Posterior cingulate gyrus (tissue), 11 donors: ENCODE results near the gene LTB4R2.

Experiments
- DNase-seq, 10 donors: peaks; one replicate each; pipeline versions ENCODE4 v3.0.0 to v3.0.0-alpha.2; 2020 to 2021; ENCODE audit warnings: mixed read lengths in 3 of 10
- intact Hi-C: fragments of 100-400 bp; cut with DNase I; formaldehyde crosslinking; loops from one replicate; pipeline ENCODE4 v1.15.1; 2023

The LTB4R2 gene, protein sequence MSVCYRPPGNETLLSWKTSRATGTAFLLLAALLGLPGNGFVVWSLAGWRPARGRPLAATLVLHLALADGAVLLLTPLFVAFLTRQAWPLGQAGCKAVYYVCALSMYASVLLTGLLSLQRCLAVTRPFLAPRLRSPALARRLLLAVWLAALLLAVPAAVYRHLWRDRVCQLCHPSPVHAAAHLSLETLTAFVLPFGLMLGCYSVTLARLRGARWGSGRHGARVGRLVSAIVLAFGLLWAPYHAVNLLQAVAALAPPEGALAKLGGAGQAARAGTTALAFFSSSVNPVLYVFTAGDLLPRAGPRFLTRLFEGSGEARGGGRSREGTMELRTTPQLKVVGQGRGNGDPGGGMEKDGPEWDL

GRCh38 chr14:24309538-24310264 lies at the start of gene LTB4R2:
LTB4R2 (plus strand) TSS chr14:24310140; CDS start chr14:24310665, 525 bp downstream.
- peak in 1 of 10 donors; percentile 62 for DNase-seq
- intact Hi-C loops: no loop called here

DNA sequence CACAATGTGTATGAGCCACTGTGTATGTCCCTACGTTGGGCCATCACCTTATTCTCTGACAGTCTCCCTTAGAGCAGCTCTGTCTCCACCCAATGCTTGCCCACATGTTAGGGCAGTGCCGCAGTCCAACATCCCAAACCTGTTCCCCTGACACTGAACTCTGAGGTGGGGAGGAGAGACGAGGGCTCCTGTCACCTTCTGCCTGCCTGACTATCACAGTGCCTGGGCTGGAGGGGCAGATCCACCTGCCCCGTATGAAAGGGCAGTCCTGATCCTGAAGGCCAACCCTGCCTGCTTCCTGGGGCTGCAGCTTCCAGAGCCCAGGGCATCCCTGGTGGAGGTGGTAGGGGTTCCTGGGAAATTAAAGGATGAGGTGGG lies 49.2 kb upstream of the LTB4R2 start:
- DNase-seq: peak in 3 of 10 donors; percentile 9 to 66 (median 23)
- intact Hi-C loops: no loop called here

- intact Hi-C loops: no loop called here
- DNase-seq: peak in 3 of 10 donors; percentile 26 to 63 (median 35)
These were observed 48.5 kb upstream of the LTB4R2 start for GRCh38 chr14:24261256-24261968.

DNA sequence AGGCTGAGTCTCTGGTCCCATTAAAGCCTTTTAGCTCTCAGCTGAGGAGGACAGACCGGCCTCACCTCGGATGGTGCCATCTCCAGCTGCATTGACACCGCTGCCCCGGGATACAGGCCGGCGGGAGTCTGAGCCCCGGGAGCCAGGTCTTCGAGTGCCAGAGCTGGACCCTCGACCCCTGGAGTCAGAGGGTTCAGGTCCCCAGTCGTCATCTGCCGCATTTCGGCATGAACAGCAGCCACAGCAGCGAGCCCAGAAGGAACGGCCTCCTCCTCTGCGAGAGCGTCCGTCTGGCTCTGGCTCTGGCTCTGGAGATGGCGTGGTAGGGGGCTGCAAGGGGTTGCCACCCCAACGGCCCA lies 48.0 kb upstream of the LTB4R2 start:
- DNase-seq: peak in 3 of 10 donors; percentile 64 to 78 (median 69)
- intact Hi-C loops: no loop called here

GRCh38 chr14:24262821-24263733 lies 46.9 kb upstream of the LTB4R2 start, which contains the start of gene TGM1:
TGM1 (minus strand) TSS chr14:24263177; CDS start chr14:24262352, 825 bp downstream.
- intact Hi-C loops: no loop called here
- DNase-seq: peak in 3 of 10 donors; percentile 50 to 82 (median 59)

DNA sequence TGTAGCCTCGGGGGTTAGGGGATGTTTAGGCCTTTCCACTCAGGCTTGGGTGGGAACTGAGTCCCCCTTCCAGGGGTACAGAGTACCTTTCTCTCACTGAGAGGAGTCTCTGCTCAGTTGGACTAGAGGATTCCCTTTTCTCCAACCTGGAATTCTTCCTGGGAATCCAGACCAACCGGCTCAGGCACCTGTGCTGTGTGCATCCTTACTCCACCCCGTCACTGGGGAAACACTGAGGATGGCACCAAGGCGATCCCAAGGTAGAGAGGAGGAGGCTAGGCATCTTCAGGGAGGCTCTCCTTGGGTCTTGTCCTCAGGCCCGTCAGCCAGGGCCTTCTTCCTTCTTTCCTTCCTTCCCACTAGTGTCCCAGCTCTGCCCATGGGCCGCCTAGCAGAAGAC lies 46.1 kb upstream of the LTB4R2 start:
- DNase-seq: peak in 1 of 10 donors; percentile 3
- intact Hi-C loops: no loop called here

DNA sequence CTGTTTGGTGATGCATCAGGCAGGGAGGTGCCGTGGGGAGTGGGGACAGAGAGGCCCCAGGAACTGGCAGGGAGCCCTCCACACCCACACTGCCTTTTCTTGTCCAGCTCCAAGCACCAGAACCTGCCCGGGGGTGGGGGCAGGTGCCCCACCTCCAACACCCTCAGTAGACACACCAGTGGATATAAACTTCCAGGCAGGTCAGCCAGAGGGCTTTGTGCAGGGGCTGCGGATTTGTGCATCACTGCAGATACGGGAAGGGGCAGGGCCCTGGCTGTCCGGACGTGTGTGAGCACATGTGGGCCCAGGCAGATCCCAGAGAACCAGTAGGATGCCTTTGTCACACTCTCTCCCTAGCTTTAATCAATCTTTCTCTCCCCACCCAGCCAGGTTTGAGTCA lies 45.6 kb upstream of the LTB4R2 start:
- intact Hi-C loops: no loop called here

DNA sequence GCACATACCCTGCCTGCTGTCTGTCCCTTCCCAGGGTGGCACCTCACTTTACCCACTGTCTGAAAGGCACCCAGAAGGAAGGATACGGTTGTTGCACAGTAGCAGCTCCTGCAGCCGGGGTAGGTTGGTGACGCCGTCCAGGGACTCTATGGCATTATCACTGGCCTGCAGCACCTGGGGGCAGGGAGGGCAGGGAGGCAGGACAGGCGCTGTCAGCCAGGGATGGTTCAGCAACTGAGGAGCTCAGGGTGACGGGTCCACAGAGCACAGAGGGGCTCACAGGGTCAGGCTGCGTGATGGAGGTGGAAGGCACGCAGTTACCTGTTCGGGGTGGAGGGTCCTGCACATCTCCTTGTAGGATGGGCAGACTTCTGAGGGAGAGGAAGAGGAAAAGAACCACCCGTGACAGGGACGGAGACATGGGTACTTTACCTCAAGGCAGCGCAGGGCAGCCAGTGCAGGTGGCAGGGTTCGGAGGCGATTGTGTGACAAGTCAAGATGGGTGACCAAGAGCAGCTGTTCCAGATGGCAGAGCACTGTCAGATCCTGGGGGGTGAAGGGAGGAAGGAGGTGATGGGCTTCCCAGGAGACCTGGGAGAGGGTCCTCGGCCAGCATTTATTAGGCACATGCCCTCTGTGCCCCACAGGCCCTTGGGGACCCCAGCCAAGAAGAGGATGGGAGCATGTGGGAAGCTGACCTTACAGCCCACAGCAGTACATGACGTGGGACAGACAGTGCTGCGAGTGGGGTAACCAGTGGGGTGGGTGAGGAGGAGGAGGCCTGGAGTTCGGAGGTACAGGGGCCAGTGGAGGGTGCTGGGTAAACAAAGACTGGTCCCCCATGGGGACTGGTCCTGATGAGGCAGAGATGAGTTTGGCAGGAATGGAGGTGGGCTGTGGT lies 43.3 kb upstream of the LTB4R2 start:
- peak in 2 of 10 donors; percentile 24 to 41 for DNase-seq
- intact Hi-C loops: no loop called here

More for the DNA sequence above, 45.6 kb upstream of the LTB4R2 start:
- peak in 2 of 10 donors; percentile 22 to 41 for DNase-seq

- intact Hi-C loops: no loop called here
These were observed 42.4 kb upstream of the LTB4R2 start for GRCh38 chr14:24267516-24267915.

GRCh38 chr14:24268225-24268624 lies 41.7 kb upstream of the LTB4R2 start:
- intact Hi-C loops: no loop called here
- peak in 2 of 10 donors; percentile 24 to 38 for DNase-seq

More at GRCh38 chr14:24267516-24267915, 42.4 kb upstream of the LTB4R2 start:
- peak in 2 of 10 donors; percentile 33 to 62 for DNase-seq

DNA sequence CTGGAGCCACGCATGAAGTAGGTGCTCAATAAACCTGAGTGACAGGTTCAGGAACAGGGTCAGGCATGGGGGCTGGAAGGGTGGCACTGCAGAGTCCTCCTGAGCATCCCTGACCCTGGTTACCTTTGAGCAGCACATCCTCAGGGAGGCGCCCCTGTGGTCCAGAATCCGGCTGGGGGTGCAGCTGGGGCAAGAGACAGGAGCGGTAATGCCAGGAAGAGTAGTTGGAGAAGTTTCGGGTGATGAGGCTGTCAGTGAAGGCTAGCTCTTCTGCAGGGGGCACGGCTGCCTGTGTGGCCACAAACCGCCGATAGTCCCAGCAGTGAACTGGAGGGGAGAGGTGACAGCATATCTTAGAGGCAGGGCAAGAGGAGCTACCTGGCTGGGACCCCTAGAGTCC lies 40.6 kb upstream of the LTB4R2 start:
- peak in 2 of 10 donors; percentile 23 to 44 for DNase-seq
- intact Hi-C loops: no loop called here

DNA sequence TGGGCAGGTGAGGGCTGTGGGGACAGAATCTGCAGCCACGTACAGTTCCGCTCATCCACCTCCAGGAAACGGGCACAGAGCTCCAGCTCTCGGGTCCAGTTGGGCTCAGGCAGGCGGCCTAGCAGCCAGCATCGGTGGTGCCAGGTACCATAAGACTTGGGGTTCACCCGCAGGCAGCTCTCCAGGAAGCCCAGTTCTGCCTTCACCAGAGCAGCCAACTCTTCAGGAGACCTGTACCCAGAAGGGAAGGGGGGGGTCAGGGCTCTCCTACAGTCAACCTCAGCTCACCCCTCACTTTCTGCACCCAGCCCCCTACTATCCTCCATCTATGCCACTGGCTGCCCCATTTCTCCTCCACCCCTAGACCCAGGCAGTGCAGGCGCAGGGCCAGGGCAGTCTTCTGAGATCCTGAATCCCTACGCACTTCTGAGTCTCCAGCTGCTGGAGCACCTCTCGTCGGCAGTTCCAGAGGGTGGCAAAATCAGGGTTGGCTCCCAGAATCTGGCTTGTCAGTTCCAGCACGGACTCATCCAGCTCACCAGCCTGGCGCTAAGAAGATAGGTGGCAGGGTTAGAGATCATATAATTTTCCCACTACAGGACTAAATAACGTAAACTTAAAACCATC lies 39.9 kb upstream of the LTB4R2 start:
- intact Hi-C loops: loop anchor here (2.0 kb wide), 1 partner anchor 27 kb away; the partner anchor contains the start of gene TINF2
- DNase-seq: peak in 2 of 10 donors; percentile 39 to 56

DNA sequence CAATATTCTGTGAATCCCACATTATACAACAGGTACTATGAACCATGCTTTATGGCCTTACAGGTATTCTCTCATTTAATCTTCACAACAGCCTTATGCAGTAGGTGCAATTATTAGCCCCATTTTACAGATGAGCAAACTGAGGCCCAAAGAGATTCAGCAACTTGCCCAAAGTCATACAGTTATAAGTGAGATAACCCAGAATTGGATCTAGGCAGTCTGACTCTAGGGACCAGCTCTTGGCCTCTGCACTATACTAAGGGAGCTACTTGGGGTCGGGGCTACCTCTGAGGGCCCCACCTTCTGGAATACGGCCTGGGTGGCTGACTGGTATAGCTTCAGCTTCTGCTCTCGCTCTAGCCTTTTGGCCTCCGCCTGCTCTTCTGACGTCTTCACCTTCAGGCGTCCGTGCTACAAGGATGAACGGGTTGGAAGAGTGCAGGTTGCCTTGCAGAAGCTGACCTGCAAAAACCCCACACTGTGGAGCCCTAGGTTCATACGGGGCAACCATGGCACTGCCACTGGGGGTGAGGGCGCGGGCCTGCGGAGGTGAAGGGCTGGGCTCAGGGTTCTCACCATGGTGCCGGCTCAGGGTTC lies 39.3 kb upstream of the LTB4R2 start:
- peak in 1 of 10 donors; percentile 66 for DNase-seq
- intact Hi-C loops: loop anchor here (1.0 to 2.0 kb wide), 2 partner anchors 28 to 29 kb away; partner anchors contain the start of genes DHRS1, NOP9 and TINF2

DNA sequence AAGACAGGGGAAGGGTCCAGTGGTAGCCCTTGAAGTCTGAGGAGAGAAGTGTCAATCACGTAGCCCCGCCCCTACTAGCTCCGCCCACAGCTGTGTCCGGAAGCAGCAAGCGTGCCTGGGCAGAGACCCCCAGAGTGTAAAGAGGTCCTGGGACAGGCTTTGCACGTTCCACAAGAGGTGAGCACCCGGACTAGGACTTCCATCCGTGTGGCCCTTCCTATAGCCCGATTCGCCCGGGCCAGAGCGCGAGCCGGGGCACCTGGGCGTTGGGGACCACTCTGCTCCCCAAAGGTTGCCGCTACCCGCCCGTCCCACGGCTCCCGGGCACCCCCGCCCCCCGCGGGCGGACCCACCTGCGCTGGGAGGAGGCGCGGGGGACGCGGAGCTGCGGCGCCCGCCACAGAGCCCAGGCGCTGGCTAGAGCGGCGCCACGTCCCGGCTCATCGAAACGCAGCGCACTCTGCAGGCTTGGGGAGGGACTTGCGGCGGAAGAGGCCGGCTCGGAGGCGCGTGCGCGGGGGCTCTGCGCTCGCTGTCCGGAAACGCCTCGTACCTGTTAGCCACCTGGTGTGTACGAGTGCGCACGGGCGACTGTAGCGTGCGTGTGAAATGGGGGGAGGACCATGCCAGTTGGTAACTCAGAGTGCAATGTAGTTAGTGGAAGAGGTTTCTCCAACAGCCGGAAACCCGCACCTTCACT lies 38.7 kb upstream of the LTB4R2 start, which contains the start of gene RABGGTA:
TSS of gene RABGGTA (minus strand) at position 464 of the 700 bp plus-strand sequence. CDS start 482 bp downstream, outside the sequence.
- peak; percentile 73 to 98 (median 84) for DNase-seq
- intact Hi-C loops: loop anchor here (1.0 to 2.0 kb wide), 2 partner anchors 28 kb away; partner anchors contain the start of genes DHRS1, NOP9 and TINF2

DNA sequence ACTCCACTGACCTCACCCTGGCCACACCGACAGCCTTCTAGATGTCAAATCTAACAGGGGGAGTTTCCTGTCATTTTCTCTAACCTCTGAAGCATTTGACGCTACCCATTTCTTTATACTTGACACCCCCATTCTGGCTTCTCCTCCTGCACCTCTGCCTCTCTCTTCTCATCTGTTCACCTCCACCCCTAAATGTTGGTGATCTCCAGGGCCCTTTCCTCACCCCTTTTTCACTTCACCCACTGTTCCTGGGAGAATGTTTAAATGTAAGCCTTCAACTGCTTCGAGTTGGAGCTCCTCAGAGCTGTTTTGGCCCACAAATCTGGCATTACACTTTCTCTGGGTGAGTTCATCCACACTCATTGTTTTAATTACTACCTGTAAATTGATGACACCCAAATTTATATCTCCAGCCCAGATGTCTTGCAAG lies 38.1 kb upstream of the LTB4R2 start:
- intact Hi-C loops: loop anchor here (1.0 to 2.0 kb wide), 2 partner anchors 27 to 29 kb away; partner anchors contain the start of genes DHRS1, NOP9 and TINF2
- no peak for DNase-seq

GRCh38 chr14:24272467-24272866 lies 37.5 kb upstream of the LTB4R2 start:
- intact Hi-C loops: no loop called here

More at GRCh38 chr14:24272467-24272866, 37.5 kb upstream of the LTB4R2 start:
- DNase-seq: no peak
